Body of pancreas (tissue), 4 donors: ENCODE results near the gene ILDR2.
A peak's percentile ranks its signal among the peaks of the same experiment; 100 is the strongest.

Experiments used
- CTCF ChIP-seq, 7 experiments: fragments of 450-650 bp in 4 of 7; fragments of 200-600 bp in 3 of 7; sonication (generic) in 3 of 7; IDR thresholded peaks; one replicate each; pipeline ENCODE4 v1.5.1; 2016 to 2019; ENCODE audit warnings: antibody characterized with exemption in 7 of 7
- POLR2A ChIP-seq, 3 donors: fragments of 450-650 bp; IDR thresholded peaks; one replicate each; pipeline ENCODE4 v1.6.1; 2016; ENCODE audit warnings: antibody characterized with exemption in 3 of 3, mild to moderate bottlenecking in 2 of 3

DNA sequence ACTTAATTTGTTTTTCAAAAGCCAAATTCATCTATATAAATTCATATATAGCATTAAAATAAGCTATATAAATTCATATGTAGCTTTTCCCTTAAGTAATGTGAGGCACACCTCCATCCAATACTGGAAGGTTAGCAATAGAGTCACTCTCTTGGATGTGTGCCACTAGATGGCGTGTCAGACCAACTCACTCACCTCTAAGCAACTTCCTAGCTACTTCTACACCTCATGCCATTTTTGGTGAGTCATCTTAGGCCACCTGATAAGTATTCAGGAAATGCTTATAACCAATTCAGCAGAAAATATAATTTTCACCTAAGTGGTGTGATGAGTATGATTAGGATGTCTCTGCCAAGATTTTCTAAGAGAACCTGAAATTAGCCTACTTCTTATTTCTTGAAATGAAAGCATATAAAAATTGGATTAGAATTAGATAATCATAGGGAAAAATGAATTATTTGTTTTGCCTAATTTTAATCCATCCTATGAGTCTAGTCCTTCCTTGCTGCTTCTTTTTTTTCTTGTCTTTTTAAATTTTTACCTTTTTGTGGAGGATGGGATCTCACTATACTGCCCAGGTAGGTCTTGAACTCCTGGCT, 64.8 kb downstream of the ILDR2 start:
- TF ChIP-seq CTCF (IDR thresholded peaks at IDR 0.05): peak; percentile 41 to 93 (median 82)
- TF ChIP-seq POLR2A (IDR thresholded peaks at IDR 0.05): no peak
